DMS79 (cell line): ENCODE measurements around the gene HAUS7.
A peak's percentile ranks its signal among the peaks of the same experiment; 100 is the strongest.

Source experiments
- DNase-seq: peaks from one replicate; lab custom pipeline; 2025; lab: John Stamatoyannopoulos, UW

The HAUS7 gene

GRCh38 chrX:153435845-153436244 lies 34.5 kb downstream of the HAUS7 start:
- DNase-seq, result no peak

DNA sequence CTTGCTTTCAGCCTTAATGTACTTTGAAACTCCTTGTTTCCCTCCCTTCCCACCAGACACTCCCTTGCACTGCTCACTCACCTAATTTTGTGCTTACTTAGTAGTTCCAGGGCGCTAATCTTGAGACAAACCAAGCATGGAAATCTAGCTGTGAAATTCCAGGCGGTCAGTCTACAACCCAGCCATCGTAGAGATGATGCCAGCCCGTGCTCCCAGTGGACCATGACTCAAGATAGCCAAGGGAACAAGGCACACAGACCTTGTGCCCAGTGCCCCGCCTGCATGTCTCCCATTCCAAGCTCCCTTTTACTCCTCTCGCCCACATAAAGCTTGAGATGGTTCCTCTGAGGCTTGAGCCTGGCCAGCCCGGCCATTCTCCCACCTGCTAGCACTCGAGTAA lies 35.6 kb downstream of the HAUS7 start:
- no peak for DNase-seq

- no peak for DNase-seq
Measured at GRCh38 chrX:153433781-153434285, 36.5 kb downstream of the HAUS7 start.

GRCh38 chrX:153433161-153433680 lies 37.2 kb downstream of the HAUS7 start:
- no peak for DNase-seq

GRCh38 chrX:153430796-153431195 lies 39.6 kb downstream of the HAUS7 start:
- no peak for DNase-seq

DNA sequence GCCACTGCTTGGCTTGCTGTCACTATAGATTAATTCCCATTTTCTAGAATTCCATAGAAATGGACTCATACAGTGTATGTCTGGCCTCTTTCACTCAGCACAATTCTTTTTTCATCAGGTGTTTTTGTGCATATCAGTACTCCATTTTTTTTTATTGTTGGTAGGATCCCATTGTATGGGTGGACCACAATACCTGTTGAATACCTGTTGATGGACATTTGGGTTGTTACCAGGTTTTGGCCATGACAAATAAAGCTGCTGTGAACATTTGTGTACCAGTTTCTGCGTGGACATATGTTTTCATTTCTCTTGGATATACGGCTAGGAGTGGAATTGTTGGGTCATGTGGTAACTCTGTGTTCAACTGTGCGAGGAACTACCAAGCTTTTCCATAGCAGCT lies 44.2 kb downstream of the HAUS7 start:
- no peak for DNase-seq

DNA sequence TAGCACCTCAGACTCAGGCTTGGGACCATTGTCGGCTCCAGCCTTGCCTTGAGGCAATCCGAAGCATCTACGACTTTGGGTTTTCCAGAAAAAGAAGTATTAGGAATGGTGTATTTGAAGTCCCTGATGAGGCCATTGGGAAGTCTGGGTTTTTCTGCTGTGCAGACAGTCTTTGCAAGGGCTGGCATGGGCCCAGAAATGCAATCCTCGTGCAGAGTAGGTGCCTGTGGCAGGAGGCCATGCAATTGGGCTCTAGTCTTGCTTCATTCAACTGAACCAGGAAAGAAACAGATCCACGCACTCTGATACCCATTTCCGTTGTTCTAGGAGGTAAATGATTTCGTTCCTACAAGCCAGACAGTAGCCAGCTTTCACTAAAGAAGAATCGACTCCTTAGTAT lies 46.7 kb downstream of the HAUS7 start:
- no peak for DNase-seq

- DNase-seq, result no peak
Measured at GRCh38 chrX:153421856-153422255, 48.5 kb downstream of the HAUS7 start.

DNA sequence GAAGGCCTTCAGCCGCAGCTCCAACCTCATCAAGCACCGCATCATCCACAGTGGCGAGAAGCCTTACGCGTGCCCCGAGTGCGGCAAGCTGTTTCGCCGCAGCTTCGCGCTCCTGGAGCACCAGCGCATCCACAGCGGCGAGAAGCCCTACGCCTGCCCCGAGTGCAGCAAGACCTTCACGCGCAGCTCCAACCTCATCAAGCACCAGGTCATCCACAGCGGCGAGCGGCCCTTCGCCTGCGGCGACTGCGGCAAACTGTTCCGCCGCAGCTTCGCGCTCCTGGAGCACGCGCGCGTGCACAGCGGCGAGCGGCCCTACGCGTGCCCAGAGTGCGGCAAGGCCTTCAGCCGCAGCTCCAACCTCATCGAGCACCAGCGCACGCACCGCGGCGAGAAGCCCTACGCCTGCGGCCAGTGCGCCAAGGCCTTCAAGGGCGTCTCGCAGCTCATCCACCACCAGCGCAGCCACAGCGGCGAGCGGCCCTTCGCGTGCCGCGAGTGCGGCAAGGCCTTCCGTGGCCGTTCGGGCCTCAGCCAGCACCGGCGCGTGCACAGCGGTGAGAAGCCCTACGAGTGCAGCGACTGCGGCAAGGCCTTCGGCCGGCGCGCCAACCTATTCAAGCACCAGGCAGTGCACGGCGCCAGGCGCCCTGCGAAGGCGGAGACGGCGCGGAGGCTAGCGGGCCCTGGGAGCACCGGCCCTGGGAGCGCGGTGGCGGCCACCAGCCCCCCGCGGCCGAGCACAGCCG lies 49.4 kb downstream of the HAUS7 start:
- no peak for DNase-seq

DNA sequence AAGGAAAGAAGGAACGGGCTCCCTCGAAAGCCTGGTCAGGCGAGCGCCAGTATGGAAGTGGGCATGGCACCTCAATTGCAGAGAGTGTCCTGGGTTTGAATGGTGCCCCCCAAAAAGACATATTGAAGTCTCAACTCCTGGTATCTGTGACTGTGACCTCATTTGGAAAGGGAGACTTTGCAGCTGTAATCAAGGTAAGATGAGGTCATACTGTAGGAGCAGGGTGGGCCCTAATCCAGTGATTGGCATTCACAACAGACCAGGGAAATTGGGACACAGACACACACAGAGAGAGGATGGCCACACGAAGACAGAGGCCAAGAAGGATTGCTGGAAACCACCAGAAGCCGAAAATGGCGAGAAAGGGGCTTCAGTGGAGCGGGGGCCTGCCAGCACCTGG lies 52.7 kb downstream of the HAUS7 start:
- DNase-seq, result no peak

DNA sequence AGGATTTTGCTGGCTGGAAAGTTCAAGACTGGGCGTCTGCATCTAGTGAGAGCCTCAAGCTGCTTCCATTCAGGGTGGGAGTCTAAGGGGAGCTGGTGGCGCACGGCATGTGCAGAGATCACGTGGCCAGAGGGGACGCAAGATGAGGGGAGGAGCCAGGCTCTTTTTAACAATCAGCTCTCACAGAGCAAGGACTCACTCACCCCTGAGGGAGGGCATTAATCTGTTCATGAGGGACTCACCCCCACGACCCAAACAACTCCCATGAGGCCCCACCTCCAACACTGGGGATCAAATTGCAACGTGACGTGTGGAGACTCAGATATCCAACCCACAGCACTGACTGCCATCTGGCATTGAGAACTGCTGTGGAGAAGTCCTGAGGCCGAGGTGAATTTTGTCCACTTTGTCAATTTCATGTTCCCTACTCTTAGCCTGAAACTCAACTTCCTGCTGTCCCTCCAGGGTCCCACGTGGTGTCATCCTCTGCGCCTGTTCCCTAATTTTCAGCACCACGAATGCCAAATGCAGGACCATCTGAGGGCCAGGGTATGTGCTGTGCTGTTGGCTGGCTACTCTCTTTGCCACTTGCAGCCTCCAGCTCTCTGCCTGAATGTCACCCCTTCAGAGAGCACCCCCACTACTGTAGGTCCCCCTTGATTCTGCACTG lies 53.5 kb downstream of the HAUS7 start:
- no peak for DNase-seq

GRCh38 chrX:153414856-153415510 lies 55.4 kb downstream of the HAUS7 start:
- DNase-seq, result no peak

DNA sequence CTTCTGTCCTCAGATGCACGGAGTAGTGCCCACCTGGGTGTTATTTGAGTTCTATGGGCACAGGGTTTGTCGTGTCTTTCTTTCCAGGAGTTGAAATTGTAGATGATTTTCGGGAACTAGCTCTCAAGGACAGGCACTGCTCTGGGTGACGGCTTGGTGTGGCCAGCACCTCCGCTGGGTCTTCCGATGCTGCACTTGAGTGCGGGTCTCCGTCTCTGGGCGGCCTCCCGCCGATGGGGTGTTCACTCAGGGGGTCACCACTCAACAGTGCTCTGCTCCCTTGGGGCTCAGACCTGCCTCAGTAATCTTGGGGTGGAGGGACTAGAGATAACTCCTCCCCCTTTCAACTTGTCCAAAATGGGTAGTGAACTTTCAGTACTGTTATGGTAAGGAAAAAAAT lies 56.6 kb downstream of the HAUS7 start:
- DNase-seq, result no peak

DNA sequence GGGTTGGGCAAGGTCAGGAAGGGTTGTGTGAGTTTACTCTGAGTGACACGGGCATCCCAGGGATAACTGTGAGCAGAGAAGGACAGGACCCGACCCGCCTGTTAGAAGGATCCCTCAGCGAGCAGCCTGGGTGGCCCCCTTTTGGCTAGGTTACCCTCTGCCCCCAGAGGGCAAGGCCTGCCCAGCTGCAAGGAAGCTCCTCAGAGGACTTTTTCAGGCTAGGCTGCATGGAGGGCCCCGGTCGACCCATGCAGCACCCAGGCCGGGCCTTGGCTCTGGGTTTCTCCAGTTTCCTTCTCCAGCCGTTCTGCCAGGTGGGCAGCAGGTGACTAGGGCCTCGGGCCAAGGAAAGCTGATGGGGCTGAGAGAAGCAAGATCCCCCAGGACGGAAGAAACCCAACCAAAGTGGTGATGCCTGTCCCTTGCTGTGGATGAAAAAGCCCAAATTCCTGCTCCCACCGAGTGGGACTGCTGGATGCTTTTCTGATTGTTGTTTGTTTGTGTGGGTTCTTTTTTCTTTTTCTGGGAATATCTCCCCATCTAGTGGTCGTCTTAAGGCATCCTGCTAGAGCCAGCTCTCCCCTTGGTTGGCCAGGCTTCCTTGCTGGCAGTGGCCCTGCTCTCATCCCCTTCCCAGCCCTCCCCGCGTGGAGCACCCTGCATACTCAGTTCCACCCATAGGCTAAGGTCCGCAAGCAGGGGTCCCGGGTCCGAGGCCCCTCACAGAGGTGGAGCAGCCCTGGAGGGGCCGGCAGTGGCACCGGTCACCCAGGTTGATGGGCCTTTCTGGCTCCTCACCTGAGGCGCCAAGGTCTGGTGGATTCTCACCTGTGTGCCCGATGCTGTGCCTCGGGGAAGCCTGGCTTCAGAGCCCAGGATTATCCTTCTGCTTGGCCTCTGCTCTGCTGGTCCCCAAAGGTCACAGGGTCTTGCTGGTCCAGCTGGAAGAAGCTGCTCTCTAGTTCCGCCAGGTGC lies 57.3 kb downstream of the HAUS7 start:
- no peak for DNase-seq

- peak; percentile 18 for DNase-seq
Measured at GRCh38 chrX:153411988-153412574, 58.3 kb downstream of the HAUS7 start.

DNA sequence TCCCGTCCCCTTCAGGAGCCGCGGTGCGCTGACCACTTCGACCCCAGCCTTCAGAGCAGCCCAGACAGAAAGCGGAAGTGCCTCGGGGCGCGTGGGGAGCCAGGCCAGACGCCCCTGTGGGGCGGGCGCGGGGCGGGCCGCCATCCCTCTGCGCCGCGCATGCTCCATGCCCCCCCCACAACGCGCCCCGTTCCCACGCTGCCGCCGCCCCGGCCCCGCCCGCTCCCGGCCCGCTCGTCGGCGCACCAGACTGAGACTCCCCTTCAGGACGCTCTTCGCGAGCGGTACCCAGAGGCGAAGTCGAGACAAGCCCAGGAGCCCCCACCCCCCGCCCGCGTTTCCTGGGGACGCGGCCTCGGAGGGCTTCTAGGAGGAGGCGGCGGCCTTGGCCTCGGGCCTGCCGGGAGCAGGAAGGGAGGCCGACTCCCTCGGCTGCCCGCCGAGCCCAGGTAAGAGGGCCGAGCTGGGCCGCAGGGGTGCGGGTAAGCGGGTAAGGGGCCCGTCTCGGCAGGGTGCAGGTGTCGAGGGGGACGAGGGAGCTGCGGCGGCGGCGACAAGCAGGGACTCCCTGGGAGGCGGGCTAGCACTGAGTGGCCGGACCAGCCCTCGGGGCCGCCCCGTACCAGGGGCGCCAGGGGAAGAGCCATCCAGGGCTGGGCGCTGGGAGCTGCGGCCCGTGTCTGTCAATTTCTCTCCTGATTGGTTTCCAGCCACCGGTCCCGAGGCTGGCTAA lies 59.0 kb downstream of the HAUS7 start, which contains the start of gene ZFP92:
Gene ZFP92, plus strand, starts transcription at position 218 of the 733 bp plus-strand sequence. CDS start 6,851 bp downstream, outside the sequence.
- no peak for DNase-seq

GRCh38 chrX:153410888-153411254 lies 59.5 kb downstream of the HAUS7 start:
- no peak for DNase-seq

GRCh38 chrX:153410373-153410772 lies 60.0 kb downstream of the HAUS7 start:
- DNase-seq, result no peak

DNA sequence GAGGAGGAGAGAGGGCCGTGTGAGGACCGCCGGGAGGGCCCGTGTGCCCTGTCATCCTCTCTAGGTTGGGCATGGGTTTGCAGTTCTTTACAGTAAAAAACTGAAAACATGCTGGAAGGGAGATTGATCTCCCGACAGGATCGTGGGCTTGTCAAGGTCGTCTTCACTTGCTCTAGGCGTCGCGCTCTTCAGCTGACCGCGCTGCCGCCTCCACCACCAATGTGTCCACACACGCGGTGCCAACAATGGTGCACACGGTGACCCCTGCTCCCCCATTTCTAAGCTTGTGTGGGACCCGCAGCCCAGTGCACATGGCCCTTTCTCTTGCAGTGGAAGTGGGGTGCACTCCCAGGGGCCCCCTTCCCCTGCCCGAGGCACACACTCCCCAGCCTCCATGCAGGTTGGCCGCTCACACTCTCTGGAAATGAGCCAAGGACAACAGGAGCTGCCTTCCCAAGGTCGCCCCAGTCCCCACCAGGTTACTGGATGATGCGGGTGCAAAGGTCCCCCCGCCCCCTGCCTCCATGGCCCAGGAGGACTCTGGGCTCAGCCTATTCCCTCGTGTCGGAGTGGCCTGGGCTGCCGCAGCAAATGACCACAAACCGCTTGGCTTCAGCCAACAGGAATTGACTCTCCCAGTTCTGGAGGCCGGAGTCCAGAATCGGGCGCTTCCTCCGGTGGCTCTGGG lies 60.8 kb downstream of the HAUS7 start:
- no peak for DNase-seq

GRCh38 chrX:153408871-153409351 lies 61.5 kb downstream of the HAUS7 start:
- no peak for DNase-seq
